ENCODE data around the gene DAGLA.
A peak's percentile ranks its signal among the peaks of the same experiment; 100 is the strongest.
"Not testable (repeated sequence)": the region's sequence is repeated elsewhere in the genome, so short reads cannot be mapped to it uniquely, and the experiment has no call there.

Gene DAGLA

GRCh38 chr11:61660997-61661396 is 19.2 kb upstream of the DAGLA start:
- DNase-seq (ENCODE audit: low spot score), result not testable (repeated sequence)

DNA sequence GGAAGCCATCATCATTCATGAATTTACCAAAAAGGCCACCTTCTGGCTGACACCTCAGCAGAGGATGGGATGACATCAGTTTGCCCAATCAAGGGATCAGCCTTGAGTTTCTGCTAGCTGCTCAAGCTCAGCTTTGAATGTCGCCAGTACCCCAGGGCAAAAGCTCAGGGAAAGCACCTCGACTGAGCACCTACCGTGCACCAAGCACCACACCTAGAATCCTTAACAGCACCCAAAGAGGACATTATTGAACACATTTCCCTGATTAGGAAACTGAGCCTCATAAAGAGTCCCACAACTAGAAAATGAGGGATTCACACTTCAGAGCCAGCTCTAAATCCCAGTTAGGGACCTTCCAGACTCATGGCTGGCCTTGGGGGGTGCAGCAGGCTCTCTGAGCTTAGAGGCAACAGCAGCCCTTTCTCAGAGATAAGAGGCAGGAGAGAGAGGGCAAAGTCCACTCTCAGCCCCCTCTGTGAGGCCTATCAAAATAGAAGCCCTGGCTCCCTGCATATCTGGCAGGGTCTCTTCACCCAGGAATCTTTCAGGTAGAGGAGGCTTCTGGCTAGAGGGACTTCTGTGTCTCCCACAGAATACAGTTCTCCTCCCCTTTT is 13.4 kb upstream of the DAGLA start:
- DNase-seq (ENCODE audit: low spot score), result no peak

- no peak for DNase-seq (ENCODE audit: low spot score)
Measured at GRCh38 chr11:61667684-61668305, 12.4 kb upstream of the DAGLA start.

- no peak for DNase-seq (ENCODE audit: low spot score)
Measured at GRCh38 chr11:61669417-61669816, 10.8 kb upstream of the DAGLA start.

- no peak for DNase-seq (ENCODE audit: low spot score)
Measured at GRCh38 chr11:61670626-61671025, 9.6 kb upstream of the DAGLA start.

- no peak for DNase-seq (ENCODE audit: low spot score)
Measured at GRCh38 chr11:61671527-61671926, 8.7 kb upstream of the DAGLA start.

GRCh38 chr11:61673946-61674467 is 6.2 kb upstream of the DAGLA start:
- DNase-seq (ENCODE audit: low spot score), result not testable (repeated sequence)

DNA sequence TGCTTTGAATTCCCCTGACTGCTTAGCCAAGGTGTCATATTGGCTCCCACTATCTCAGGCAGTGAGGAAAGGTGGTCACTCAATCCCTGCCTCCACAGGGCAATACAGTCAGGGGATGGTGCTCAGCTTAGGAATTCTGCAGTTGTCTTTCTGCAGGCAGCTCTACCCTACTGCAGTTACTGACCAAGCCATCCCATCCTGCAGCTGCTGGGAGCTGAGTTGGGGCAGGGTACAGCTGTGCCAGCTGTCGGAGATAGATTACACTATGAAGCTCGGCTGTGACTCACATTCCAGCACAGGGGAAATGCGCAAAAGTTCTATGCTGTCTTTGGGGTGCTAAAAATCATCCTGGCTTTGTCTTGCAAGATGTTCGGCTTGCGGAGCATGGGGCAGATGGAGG is 4.4 kb upstream of the DAGLA start:
- no peak for DNase-seq (ENCODE audit: low spot score)

GRCh38 chr11:61679296-61679695 is 895 bp upstream of the DAGLA start:
- DNase-seq (ENCODE audit: low spot score), result no peak

DNA sequence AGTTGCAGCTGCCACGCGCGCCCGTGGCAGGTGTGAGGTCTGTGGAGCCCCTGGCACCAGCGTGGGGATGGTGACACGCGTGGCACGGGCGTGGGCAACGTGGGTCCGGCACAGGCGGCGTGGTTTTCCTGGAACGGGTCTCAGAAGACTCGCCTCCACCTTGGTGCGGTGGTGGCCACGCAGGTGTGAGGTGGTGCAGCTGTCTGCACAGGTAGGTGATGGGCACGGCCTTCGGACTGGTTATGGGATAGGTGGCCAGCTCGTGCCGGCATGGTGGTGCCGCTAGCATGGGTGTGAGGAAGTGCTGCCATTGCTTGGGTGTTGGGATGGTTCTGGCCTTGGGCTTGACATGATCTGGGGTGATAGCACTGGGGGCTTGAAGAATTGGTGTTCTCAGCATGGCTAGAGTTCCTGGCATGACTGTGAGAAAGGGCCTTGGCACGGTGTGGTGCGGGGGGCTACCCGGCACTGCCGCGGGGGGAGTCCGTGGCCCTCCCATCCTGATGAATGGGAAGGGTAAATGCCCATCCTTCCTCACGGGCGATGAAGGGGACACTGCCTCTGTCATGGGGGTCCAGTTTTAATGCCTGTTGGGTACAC is 531 bp downstream of the DAGLA start:
- DNase-seq (ENCODE audit: low spot score), result no peak

GRCh38 chr11:61682093-61682732 is 2.0 kb downstream of the DAGLA start:
- no peak for DNase-seq (ENCODE audit: low spot score)

DNA sequence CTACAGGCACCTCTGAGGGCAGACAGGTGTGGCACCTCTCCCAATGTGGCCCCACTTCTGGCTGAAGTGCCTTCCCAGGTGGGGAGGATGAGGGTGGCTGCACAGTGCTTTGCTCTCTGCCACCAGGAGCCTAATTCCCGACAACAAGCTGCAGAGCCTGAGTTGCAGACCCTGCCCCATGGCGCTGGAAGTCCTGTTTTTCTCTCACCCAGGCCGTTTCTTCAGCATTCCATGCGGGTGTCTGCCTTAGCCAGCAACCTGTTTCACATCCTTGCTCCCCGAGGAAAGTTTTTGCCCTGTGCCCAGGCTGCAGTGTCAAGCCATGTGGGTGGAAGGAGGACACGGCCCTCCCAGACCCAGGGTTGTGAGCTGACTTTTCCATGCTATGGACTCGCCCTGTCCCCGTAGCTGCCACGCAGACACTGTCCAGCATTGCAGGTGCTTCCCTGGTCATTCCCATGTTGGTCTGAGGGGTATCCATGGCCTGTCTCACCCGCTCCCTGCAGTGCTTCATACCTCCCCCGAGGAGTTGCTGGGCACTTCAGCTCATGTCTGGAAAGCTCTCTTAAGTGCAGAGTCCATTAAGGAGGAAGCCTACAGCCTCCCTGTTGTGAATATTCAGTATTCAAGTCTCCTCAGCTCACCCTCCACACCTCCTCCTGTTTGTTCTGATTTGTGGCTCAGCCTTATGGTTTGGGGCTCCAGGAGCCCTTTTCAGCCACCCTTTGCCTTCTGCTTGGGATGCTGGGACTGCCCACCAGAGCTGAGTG is 2.9 kb downstream of the DAGLA start:
- no peak for DNase-seq (ENCODE audit: low spot score)

- DNase-seq (ENCODE audit: low spot score), result peak; percentile 38
Measured at GRCh38 chr11:61683961-61684869, 4.0 kb downstream of the DAGLA start.

DNA sequence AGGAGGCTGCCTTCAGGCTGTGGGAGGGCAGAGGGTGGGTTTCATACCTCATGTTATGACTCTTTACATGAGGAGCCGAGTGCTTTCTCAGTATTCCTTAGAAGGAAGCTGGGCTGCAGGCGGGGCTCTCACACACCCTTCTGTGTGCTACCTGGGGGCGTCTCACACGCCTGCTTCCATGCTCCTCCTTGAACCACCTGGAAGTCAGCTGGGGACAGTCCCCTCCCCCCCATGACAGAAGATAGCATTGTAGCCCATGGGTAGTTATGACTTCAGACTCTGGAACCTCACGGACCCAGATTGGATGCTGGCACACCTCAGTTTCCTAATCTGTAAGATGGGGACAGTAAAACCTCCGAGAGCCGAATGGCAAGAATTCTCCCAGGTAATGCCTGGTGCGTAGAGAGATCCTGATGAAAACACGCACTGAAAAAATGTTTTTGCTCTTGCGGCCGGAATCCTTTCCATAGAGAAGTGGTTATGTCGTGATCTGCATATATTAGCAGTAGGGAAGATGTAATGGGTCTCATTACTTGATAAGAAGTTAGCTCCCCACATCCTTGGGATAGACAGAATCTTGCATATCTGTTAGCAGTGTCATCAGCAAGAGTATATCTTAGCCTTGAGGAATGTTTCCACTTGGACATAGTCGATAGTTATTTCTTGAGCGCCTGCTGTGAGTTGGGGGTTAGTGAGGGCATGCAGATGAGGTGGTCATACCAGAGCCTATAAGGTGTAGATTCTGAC is 4.9 kb downstream of the DAGLA start:
- no peak for DNase-seq (ENCODE audit: low spot score)

- DNase-seq (ENCODE audit: low spot score), result no peak
Measured at GRCh38 chr11:61685617-61685967, 5.4 kb downstream of the DAGLA start.

DNA sequence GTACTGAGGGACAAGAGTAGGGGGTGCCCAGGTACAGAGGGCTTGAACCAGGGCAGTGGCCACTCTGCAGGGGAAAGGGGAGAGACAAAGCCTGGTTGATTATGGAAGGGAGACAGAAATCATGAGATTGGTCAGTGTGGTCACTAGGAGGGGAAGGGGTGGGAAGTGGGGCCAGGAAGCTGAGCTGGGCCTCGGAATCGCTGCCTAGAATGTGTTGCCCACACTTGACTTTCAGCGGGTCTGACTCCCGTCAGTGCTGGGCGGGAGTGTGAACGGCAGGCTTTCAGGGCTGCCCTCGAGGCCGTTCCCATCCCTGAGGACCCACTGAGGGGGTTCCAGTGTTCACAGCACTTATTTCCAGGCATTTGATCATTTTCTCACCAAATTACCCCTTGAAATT is 5.9 kb downstream of the DAGLA start:
- DNase-seq (ENCODE audit: low spot score), result no peak

DNA sequence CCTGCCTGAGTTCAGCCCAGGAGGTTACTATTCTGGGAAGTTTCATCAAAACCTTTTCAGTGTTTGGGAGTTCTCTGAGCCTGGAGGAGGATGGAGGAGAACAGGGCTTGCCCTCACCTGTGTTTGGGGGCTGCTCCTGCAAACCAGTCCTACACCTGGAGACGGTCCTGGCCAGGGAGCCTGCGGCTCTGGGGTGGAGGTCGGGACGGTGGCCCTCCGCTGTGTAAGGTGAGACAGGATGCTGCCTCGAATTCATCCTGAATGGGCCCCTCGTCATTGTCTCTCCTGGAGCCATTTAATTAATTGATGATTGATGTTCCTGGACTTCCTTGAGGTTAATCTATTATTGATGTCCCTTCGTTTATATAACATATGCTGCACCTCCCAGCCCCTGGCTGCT is 6.3 kb downstream of the DAGLA start:
- no peak for DNase-seq (ENCODE audit: low spot score)

DNA sequence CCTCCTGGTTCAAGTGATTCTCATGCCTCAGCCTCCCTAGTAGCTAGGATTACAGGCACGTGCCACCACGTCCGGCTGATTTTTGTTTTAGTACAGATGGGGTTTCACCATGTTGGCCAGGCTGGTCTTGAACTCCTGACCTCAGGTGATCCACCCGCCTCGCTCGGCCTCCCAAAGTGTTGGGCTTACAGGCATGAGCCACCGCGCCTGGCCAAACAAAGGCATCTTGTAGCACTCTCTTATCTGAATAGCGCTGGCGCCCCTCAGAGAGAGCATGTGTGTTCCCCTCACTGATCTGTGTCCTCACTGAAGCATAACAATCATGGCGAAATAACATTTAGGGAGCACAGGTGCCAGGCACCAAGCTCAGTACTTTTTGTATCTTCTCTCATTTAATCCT is 7.2 kb downstream of the DAGLA start:
- DNase-seq (ENCODE audit: low spot score), result no peak

GRCh38 chr11:61688365-61689163 is 8.4 kb downstream of the DAGLA start:
- no peak for DNase-seq (ENCODE audit: low spot score)

DNA sequence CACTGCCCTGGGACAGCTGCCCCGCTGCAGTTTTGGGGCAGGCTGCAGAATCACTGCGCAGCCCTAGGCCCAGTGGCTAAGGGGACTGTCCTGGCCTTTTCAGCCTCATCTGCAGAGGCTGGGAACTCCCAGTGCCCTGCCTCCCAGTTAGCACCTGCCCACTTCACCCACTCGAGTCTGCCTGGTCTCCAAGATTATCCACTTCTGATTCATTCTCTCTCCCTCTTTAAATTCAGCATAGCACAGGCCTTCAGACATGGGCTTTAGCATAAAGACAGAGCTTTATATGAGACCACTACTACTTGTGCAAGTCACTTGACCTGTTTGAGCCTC is 8.9 kb downstream of the DAGLA start:
- DNase-seq (ENCODE audit: low spot score), result no peak
